Psoas muscle (tissue), 8 donors: ENCODE measurements around the gene RPL18. TPM values are rescaled to one million over a fixed set of nuclear protein-coding genes. Genes with fewer than 3 reads are reported as not detected.

Experiments used
- ATAC-seq, 4 donors: fragments of 200-7000 bp; cut with Tn5 transposase; one replicate each; pipeline ENCODE4 v1.9.1; 2020; ENCODE audit warnings: moderate library complexity in 3 of 4, mild to moderate bottlenecking in 2 of 4
- DNase-seq, 2 donors: peaks; one replicate each; pipeline ENCODE4 v3.0.0-alpha.2; 2020
- H3K27ac ChIP-seq: fragments of 200-600 bp; one replicate; pipeline ENCODE4 v1.8.0; 2022
- H3K27me3 ChIP-seq, 3 donors: fragments of 200-600 bp in 1 of 3; one replicate each; pipeline versions ENCODE4 v1.6.1 to v1.8.0; 2013 to 2022; ENCODE audit warnings: low read length in 2 of 3, mild to moderate bottlenecking in 2 of 3, moderate library complexity in 1 of 3; ENCODE audit not compliant: insufficient read depth in 3 of 3
- H3K36me3 ChIP-seq, 2 donors: fragments of 200-600 bp in 1 of 2; one replicate each; pipeline versions ENCODE4 v1.6.1 to v1.8.0; 2013 to 2022; ENCODE audit warnings: low read depth in 1 of 2, mild to moderate bottlenecking in 1 of 2, moderate library complexity in 1 of 2; ENCODE audit not compliant: insufficient read depth in 1 of 2
- H3K4me1 ChIP-seq: fragments of 200-600 bp; one replicate; pipeline ENCODE4 v1.8.0; 2022
- H3K4me3 ChIP-seq: fragments of 200-600 bp; one replicate; pipeline ENCODE4 v1.8.0; 2022; ENCODE audit warnings: mild to moderate bottlenecking
- H3K9me3 ChIP-seq: fragments of 200-600 bp; one replicate; pipeline ENCODE4 v1.8.0; 2022
- WGBS, 3 donors: extraction: QIAGEN DNeasy Blood & Tissue Kit; methylation state at CpG; one replicate each; pipeline versions ENCODE4 v1.1.6 to v1.1.7; 2013; 5-methylcytosine and 5-hydroxymethylcytosine counted together
- intact Hi-C, 2 donors: fragments of 100-400 bp; cut with DNase I; formaldehyde crosslinking; loops; one replicate each; pipeline versions ENCODE4 v1.11.0 to v1.14.2; 2022
- polyA plus RNA-seq, 3 donors: library from polyadenylated mRNA; stranded (reverse); fragments of 200-250 nt; gene quantifications; one replicate each; pipeline ENCODE4 v1.2.3, GENCODE V29; 2013
- total RNA-seq, 4 donors: library from RNA; stranded (reverse); fragmentation: NEBNext Ultra II Directional in 2 of 4; extraction: Animal tissue kit (Norgen Biotek cat#: 25700) in 2 of 4; gene quantifications; one replicate each; pipeline versions ENCODE4 v1.2.1 to v1.2.4, GENCODE V29; 2021 to 2023
- TF ChIP-seq, protein P1 (sequence below): fragments of 200-600 bp; IDR thresholded peaks from one replicate; pipeline ENCODE4 v1.8.0; 2022; ENCODE audit warnings: antibody characterized with exemption
- donor health status: healthy with polysubstance abuse.
- donor health status: DM: no; HTN: no; CAD: no; lungs with moderate emphysema.
- donor health status: Bipolar disorder and iron deficiency.
- donor health status: healthy.
- donor health status: DM: yes; HTN: yes; CAD: no.
- donor health status: DM: no; HTN: no; CAD: no.
- donor health status: DM: no; HTN: no; CAD: no.
- donor health status: DM: yes; HTN: yes; CAD: no.

Gene RPL18
- total and polyA plus RNA-seq, 7 donors, result 506 to 1,745 (median 730) TPM

- Histone ChIP-seq H3K27ac (no peak overlapping the region), H3K4me1 (no peaks in the 10 kb centered on the region), H3K36me3 (no peaks in the 10 kb centered on the region), H3K27me3 (peaks cover 0 to 4% (median 0%) of the 10 kb centered on the region in 3 donors), H3K4me3 (no peak overlapping the region), H3K9me3 (no peaks in the 10 kb centered on the region)
- TF ChIP-seq, protein P1, sequence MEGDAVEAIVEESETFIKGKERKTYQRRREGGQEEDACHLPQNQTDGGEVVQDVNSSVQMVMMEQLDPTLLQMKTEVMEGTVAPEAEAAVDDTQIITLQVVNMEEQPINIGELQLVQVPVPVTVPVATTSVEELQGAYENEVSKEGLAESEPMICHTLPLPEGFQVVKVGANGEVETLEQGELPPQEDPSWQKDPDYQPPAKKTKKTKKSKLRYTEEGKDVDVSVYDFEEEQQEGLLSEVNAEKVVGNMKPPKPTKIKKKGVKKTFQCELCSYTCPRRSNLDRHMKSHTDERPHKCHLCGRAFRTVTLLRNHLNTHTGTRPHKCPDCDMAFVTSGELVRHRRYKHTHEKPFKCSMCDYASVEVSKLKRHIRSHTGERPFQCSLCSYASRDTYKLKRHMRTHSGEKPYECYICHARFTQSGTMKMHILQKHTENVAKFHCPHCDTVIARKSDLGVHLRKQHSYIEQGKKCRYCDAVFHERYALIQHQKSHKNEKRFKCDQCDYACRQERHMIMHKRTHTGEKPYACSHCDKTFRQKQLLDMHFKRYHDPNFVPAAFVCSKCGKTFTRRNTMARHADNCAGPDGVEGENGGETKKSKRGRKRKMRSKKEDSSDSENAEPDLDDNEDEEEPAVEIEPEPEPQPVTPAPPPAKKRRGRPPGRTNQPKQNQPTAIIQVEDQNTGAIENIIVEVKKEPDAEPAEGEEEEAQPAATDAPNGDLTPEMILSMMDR, result no peak
- DNase-seq (no peak), ATAC-seq (no peak)
- 83 to 87% (median 86%) methylated on average over 4 of the region's 4 CpGs for WGBS, 3 donors
- intact Hi-C loops, result no loop called here
Measured at GRCh38 chr19:48596237-48596636, 22.7 kb downstream of the RPL18 start.

DNA sequence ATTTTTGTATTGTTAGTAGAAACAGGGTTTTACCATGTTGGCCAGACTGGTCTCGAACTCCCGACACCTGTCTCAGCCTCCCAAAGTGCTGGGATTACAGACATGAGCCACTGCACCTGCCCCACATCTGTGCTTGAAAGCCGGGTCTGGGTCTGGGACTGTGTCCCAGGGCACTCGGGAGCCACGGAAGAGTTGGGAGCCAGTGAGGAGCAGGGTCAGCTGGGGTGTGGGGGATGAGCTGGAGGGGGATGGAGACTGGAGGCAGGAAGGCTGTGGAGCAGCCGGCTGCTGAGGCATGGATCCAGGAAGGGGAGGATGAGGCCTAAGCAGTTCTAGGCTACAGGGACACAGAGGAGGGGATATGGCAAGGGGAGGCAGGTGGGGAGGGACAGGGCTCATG, 23.1 kb downstream of the RPL18 start:
- Histone ChIP-seq H3K9me3 (no peaks in the 10 kb centered on the region), H3K36me3 (no peaks in the 10 kb centered on the region), H3K27ac (no peak overlapping the region), H3K4me1 (no peaks in the 10 kb centered on the region), H3K27me3 (peaks cover 0 to 4% (median 0%) of the 10 kb centered on the region in 3 donors), H3K4me3 (no peak overlapping the region)
- ATAC-seq (no peak), DNase-seq (no peak)
- 39 to 41% (median 40%) methylated on average over 6 of the region's 6 CpGs for WGBS, 3 donors
- TF ChIP-seq, protein P1, result no peak
- intact Hi-C loops, result no loop called here

GRCh38 chr19:48595171-48595570, 23.8 kb downstream of the RPL18 start:
- intact Hi-C loops, result no loop called here
- TF ChIP-seq, protein P1, result no peak
- H3K4me3 ChIP-seq, result no peak overlapping the region
- no peaks in the 10 kb centered on the region for H3K4me1 ChIP-seq
- peaks cover 0 to 4% (median 0%) of the 10 kb centered on the region in 3 donors for H3K27me3 ChIP-seq
- H3K36me3 ChIP-seq, result no peaks in the 10 kb centered on the region
- ATAC-seq (no peak), DNase-seq (no peak)
- WGBS, 3 donors, result 84 to 86% (median 85%) methylated on average over 9 of the region's 9 CpGs
- no peak overlapping the region for H3K27ac ChIP-seq
- no peaks in the 10 kb centered on the region for H3K9me3 ChIP-seq

- no peak overlapping the region for H3K27ac ChIP-seq
- intact Hi-C loops, result no loop called here
- H3K4me3 ChIP-seq, result no peak overlapping the region
- DNase-seq (no peak), ATAC-seq (no peak)
- H3K4me1 ChIP-seq, result no peaks in the 10 kb centered on the region
- H3K36me3 ChIP-seq, result no peaks in the 10 kb centered on the region
- TF ChIP-seq, protein P1, result no peak
- no peaks in the 10 kb centered on the region for H3K9me3 ChIP-seq
- no peaks in the 10 kb centered on the region for H3K27me3 ChIP-seq
- WGBS, 3 donors, result 79 to 86% (median 83%) methylated on average over 5 of the region's 5 CpGs
Measured at GRCh38 chr19:48591021-48591420, 28.0 kb downstream of the RPL18 start.
